Neutrophil (primary cell): ENCODE measurements around the gene POLR2H.

ENCODE experiments used
- H3K27ac ChIP-seq: fragments of 200-600 bp; sonication (generic); 2 replicates; pipeline ENCODE4 v1.5.1; 2016; ENCODE audit warnings: mild to moderate bottlenecking, moderate library complexity
- H3K27me3 ChIP-seq: fragments of 200-600 bp; sonication (generic); 2 replicates; pipeline ENCODE4 v1.6.0; 2016; ENCODE audit warnings: mild to moderate bottlenecking
- H3K36me3 ChIP-seq: fragments of 200-600 bp; sonication (generic); 2 replicates; pipeline ENCODE4 v1.5.1; 2017
- H3K4me1 ChIP-seq, 2 experiments: fragments of 200-600 bp in 1 of 2; sonication (generic) in 1 of 2; 1 replicate in 1 of 2; 2 replicates in 1 of 2; pipeline versions ENCODE4 v1.5.1 to v1.6.1; 2013 to 2016; ENCODE audit warnings: low read depth in 1 of 2, low read length in 1 of 2, mild to moderate bottlenecking in 1 of 2, moderate library complexity in 1 of 2; ENCODE audit not compliant: control insufficient read depth in 1 of 2, insufficient read depth in 1 of 2
- H3K4me3 ChIP-seq, 2 experiments: fragments of 200-600 bp in 1 of 2; sonication (generic) in 1 of 2; 1 replicate in 1 of 2; 2 replicates in 1 of 2; pipeline ENCODE4 v1.5.1; 2013 to 2016; ENCODE audit warnings: low read depth in 1 of 2, low read length in 1 of 2, mild to moderate bottlenecking in 1 of 2, moderate library complexity in 1 of 2
- H3K9me3 ChIP-seq: fragments of 200-600 bp; sonication (generic); 2 replicates; pipeline ENCODE4 v1.5.1; 2016
- CTCF ChIP-seq: fragments of 200-600 bp; sonication (generic); IDR thresholded peaks from 2 replicates; pipeline ENCODE4 v1.5.1; 2016; ENCODE audit warnings: antibody characterized with exemption

Gene POLR2H

DNA sequence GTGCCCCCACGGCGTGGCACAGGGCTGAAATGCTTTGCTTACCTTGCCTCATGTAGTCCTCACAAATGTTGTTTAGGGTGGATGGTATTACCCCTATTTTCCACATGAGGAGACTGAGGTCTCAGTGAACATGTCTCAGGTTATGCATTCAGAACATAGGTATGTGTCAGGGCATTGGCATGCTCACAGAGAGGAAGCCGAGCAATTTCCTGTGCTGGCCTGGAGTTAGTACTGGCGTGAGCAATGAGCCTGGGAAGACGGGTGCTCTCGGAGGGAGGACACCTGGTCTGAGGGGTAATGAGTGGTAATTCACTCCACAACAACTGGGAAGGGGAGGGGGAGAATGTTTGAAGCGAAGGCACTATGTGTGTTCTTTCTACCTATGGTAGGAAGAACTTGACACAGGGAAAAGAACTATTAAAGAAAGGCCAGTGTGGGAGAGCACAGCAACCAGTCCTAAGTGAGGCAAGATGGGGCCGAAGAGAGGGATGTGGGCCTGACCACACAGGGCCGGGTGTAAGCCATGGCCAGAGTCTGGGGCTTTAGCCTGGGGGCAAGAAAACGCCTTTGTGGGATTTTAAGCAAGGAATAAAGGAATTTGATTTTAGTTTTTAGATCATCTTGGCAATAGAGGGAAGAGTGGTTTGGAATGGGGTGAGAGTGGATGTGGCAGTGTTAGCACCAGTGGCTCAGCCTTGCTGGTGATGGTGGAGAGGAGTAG is 29.0 kb upstream of the POLR2H start:
- no peak overlapping the region for H3K27ac ChIP-seq
- no peaks in the 10 kb centered on the region for H3K9me3 ChIP-seq
- H3K27me3 ChIP-seq, result peaks cover 9% of the 10 kb centered on the region
- H3K4me1 ChIP-seq, result peaks cover 15 to 19% of the 10 kb centered on the region in 2 experiments
- TF ChIP-seq CTCF, result no peak
- peaks cover 69% of the 10 kb centered on the region for H3K36me3 ChIP-seq
- no peak overlapping the region for H3K4me3 ChIP-seq

DNA sequence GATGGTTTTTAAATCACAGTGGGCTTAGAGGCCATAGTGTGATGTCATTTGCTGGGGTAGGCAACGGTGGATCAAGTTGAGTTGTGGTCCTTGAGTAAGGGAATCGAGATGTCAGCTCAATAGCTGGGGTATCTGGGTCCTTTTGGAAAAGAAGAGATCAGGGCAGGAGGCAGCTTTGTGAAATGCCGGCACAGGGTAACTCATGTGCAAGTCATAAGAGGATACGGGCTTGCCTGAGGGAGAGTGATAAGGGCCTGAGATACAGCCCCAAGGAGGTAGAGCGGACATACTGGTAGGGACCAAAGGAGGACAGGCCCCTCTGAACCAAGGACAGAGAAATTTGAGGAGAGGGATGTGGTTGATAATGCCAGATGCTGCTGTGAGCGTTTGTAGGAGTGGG is 28.3 kb upstream of the POLR2H start:
- Histone ChIP-seq H3K36me3 (peaks cover 62% of the 10 kb centered on the region), H3K4me3 (no peak overlapping the region), H3K27ac (no peak overlapping the region), H3K9me3 (no peaks in the 10 kb centered on the region), H3K4me1 (peaks cover 15 to 19% of the 10 kb centered on the region in 2 experiments), H3K27me3 (peaks cover 16% of the 10 kb centered on the region)
- no peak for TF ChIP-seq CTCF

GRCh38 chr3:184333700-184334099 is 27.8 kb upstream of the POLR2H start:
- H3K27me3 ChIP-seq, result peaks cover 21% of the 10 kb centered on the region
- TF ChIP-seq CTCF, result no peak
- H3K36me3 ChIP-seq, result peaks cover 57% of the 10 kb centered on the region
- H3K4me3 ChIP-seq, result no peak overlapping the region
- H3K4me1 ChIP-seq, result peaks cover 15 to 23% of the 10 kb centered on the region in 2 experiments
- peak overlapping the region; percentile 88 for H3K27ac ChIP-seq
- H3K9me3 ChIP-seq, result no peaks in the 10 kb centered on the region

GRCh38 chr3:184334470-184335158 is 26.9 kb upstream of the POLR2H start:
- H3K27ac ChIP-seq, result peak overlapping the region; percentile 88
- no peak overlapping the region for H3K4me3 ChIP-seq
- peaks cover 48% of the 10 kb centered on the region for H3K36me3 ChIP-seq
- H3K9me3 ChIP-seq, result no peaks in the 10 kb centered on the region
- H3K4me1 ChIP-seq, result peaks cover 15 to 23% of the 10 kb centered on the region in 2 experiments
- peaks cover 26% of the 10 kb centered on the region for H3K27me3 ChIP-seq
- no peak for TF ChIP-seq CTCF

- Histone ChIP-seq H3K27ac (peak overlapping the region; percentile 88), H3K27me3 (peaks cover 26% of the 10 kb centered on the region), H3K4me1 (peaks cover 15 to 23% of the 10 kb centered on the region in 2 experiments), H3K4me3 (peak overlapping the region; percentile 79 to 95), H3K36me3 (peaks cover 41% of the 10 kb centered on the region), H3K9me3 (no peaks in the 10 kb centered on the region)
- TF ChIP-seq CTCF, result no peak
Measured at GRCh38 chr3:184335291-184335660, 26.2 kb upstream of the POLR2H start.
